H1 (cell line): ENCODE results near the gene OR56B4.

Source experiments
- CTCF ChIP-seq, 3 experiments: IDR thresholded peaks; 1 replicate in 2 of 3; 2 replicates in 1 of 3; pipeline versions ENCODE4 v1.5.1 to v1.6.1; 2011; ENCODE audit warnings: low read length in 3 of 3, mild to moderate bottlenecking in 3 of 3, inconsistent platforms in 2 of 3, low read depth in 1 of 3, moderate library complexity in 1 of 3; ENCODE audit not compliant: insufficient read depth in 1 of 3; ENCODE audit errors: control extremely low read depth in 1 of 3
- E2F6 ChIP-seq: IDR thresholded peaks from 2 replicates; pipeline ENCODE4 v1.6.1; 2012; ENCODE audit warnings: inconsistent platforms
- EP300 ChIP-seq, 2 experiments: IDR thresholded peaks; 1 replicate in 1 of 2; 2 replicates in 1 of 2; pipeline ENCODE4 v1.6.1; 2011 to 2012; ENCODE audit warnings: low read depth in 2 of 2, low read length in 2 of 2, mild to moderate bottlenecking in 2 of 2, borderline replicate concordance in 1 of 2, inconsistent platforms in 1 of 2, moderate library complexity in 1 of 2
- EZH2 ChIP-seq: fragments of 200-600 bp; sonication (generic); IDR thresholded peaks from 2 replicates; pipeline ENCODE4 v1.7.1; 2012; ENCODE audit warnings: low read depth, mild to moderate bottlenecking, moderate library complexity, low read length, inconsistent platforms; ENCODE audit not compliant: severe bottlenecking
- MAX ChIP-seq: IDR thresholded peaks from 2 replicates; pipeline ENCODE4 v1.6.1; 2012; ENCODE audit warnings: inconsistent platforms
- NRF1 ChIP-seq: IDR thresholded peaks from 2 replicates; pipeline ENCODE4 v1.6.1; 2011; ENCODE audit warnings: mild to moderate bottlenecking, low read depth, low read length, improper control_type of control experiment
- POLR2A ChIP-seq, 2 experiments: IDR thresholded peaks; 1 replicate in 1 of 2; 2 replicates in 1 of 2; pipeline ENCODE4 v1.6.1; 2011; ENCODE audit warnings: low read depth in 2 of 2, low read length in 2 of 2, mild to moderate bottlenecking in 2 of 2; ENCODE audit errors: control extremely low read depth in 1 of 2
- RAD21 ChIP-seq, 2 experiments: IDR thresholded peaks in 1 of 2; conservative IDR thresholded peaks in 1 of 2; 2 replicates each; pipeline ENCODE4 v1.6.1; 2011; ENCODE audit warnings: low read depth in 2 of 2, low read length in 2 of 2, improper control_type of control experiment in 1 of 2, inconsistent platforms in 1 of 2, mild to moderate bottlenecking in 1 of 2, moderate library complexity in 1 of 2
- SIN3A ChIP-seq, 2 experiments: IDR thresholded peaks in 1 of 2; conservative IDR thresholded peaks in 1 of 2; 2 replicates each; pipeline ENCODE4 v1.6.1; 2011 to 2012; ENCODE audit warnings: low read length in 2 of 2, improper control_type of control experiment in 1 of 2, low read depth in 1 of 2, mild to moderate bottlenecking in 1 of 2
- SRF ChIP-seq: IDR thresholded peaks from 2 replicates; pipeline ENCODE4 v1.6.1; 2011; ENCODE audit warnings: mild to moderate bottlenecking, low read depth, low read length, moderate library complexity

- TF ChIP-seq RAD21 (IDR thresholded peaks at IDR 0.05 in 1 of 2, conservative IDR thresholded peaks at IDR 0.05 in 1 of 2; ENCODE audit: low read depth in 2 of 2, low read length in 2 of 2) = no peak
- TF ChIP-seq CTCF (IDR thresholded peaks at IDR 0.05; ENCODE audit: control extremely low read depth in 1 of 3, insufficient read depth in 1 of 3, low read depth in 1 of 3, low read length in 3 of 3) = no peak
- no peak for TF ChIP-seq EZH2
- no peak for TF ChIP-seq SRF
- no peak for TF ChIP-seq E2F6
- no peak for TF ChIP-seq NRF1
- TF ChIP-seq SIN3A (conservative IDR thresholded peaks at IDR 0.05 in 1 of 2, IDR thresholded peaks at IDR 0.05 in 1 of 2; ENCODE audit: low read depth in 1 of 2, low read length in 2 of 2) = no peak
- TF ChIP-seq MAX = no peak
- TF ChIP-seq POLR2A (IDR thresholded peaks at IDR 0.05; ENCODE audit: control extremely low read depth in 1 of 2, low read depth in 2 of 2, low read length in 2 of 2) = no peak
- TF ChIP-seq EP300 (IDR thresholded peaks at IDR 0.05; ENCODE audit: borderline replicate concordance in 1 of 2, low read depth in 2 of 2, low read length in 2 of 2) = no peak
Measured at GRCh38 chr11:6127881-6128280, 20.4 kb downstream of the OR56B4 start.
